GM19452 (cell line): ENCODE data around the gene DGKH.

ENCODE experiments used
- ATAC-seq: cut with Tn5 transposase; IDR thresholded peaks from one replicate; pipeline ENCODE4 v1.9.1; 2021; ENCODE audit not compliant: unreplicated experiment

Gene DGKH

GRCh38 chr13:42039946-42040729, 8.3 kb upstream of the DGKH start:
- ATAC-seq, result peak; percentile 62

GRCh38 chr13:42040730-42041010, 7.8 kb upstream of the DGKH start:
- ATAC-seq, result peak; percentile 18

- ATAC-seq, result peak; percentile 7
Observed at GRCh38 chr13:42041011-42041683, 7.3 kb upstream of the DGKH start.

GRCh38 chr13:42041684-42042035, 6.8 kb upstream of the DGKH start:
- ATAC-seq, result no peak

- no peak for ATAC-seq
Observed at GRCh38 chr13:42043676-42044075, 4.8 kb upstream of the DGKH start.

DNA sequence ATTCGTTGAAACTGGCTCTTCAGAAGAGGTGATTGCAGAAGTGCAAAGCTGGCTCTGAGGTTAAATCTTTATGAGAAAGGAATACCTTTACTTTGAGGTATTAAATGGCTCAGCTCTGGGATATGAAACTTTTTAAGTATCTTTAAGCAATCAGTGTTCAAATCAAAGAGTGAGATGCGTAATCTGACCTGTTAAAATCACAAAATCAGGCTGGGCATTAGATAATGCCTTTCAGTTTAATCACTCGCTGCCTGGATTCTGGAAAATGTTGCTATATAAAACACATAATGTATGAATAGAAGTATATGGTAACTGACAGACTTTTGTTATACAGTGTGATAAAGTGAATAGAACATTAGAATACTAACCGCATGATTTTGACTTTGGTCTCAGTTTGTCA, 2.0 kb upstream of the DGKH start:
- no peak for ATAC-seq

DNA sequence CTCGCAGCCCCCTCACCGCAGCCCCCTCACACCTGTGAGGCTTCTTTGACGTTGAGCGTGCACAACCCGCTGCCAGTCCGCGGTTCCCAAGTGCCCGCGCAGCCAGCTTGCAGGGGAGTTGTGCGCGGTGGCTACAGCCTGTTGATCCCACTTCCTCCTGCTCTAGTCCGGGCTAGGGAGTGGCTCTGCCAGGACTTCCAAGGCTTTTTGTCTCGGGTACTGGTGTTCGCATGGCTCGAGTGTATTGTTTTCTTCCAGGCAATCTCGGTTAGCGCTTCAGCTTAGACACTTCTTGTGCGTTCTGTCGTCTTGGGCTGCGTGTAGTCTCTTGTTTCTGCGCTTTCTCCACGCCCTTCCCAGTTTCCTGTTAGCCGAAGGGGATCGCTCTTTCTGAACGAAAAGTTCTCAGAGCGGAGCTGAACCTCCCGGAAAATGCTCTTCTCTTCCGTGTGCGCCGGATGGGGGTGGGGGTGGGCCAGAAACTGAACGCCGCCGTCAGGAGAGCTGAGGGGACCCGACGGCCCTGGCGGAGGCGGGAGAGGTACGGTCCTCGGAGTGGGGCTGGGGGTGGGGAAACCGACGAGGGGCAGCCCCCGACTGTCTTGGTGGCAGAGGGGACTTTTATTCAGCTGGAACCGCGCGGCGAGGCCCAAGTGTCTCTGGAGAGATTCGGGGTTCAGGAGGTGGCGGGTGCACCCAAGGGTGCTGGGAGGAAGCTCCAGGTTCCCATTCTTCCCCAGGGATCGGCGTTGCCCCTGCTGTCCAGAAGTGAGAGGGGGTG, 697 bp upstream of the DGKH start:
- ATAC-seq, result peak; percentile 15

DNA sequence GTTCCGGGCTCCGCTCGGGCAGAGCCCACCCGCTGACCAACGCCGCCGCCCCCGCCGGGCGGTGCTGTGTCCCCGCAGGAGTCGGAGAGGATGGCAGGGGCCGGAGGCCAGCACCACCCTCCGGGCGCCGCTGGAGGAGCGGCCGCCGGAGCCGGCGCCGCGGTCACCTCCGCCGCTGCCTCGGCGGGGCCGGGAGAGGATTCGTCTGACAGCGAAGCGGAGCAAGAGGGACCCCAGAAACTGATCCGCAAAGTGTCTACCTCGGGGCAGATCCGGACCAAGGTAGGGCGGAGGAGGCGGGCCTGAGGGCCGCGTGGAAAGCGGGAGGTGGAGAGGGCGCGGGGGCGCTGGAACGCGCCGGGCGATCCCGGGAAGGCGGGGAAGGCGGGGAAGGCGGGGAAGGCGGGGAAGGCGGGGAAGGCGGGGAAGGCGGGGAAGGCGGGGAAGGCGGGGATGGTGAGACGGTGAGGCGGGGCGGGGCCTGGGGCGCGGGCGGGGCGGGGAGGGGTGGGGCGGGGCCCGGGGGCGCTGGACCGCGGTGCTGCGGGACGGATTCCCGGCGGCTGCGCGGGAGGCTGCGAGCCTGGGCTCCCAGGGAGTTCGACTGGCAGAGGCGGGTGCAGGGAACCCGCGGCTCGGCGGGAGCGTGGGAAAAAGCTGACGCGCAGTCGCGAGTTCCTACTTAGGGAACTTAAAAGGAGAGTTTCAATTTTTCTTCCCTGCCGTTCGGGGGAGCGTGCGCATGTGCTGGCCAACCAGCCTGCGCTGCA, 421 bp downstream of the DGKH start:
- peak; percentile 43 for ATAC-seq

- peak; percentile 18 for ATAC-seq
Observed at GRCh38 chr13:42049454-42049813, 986 bp downstream of the DGKH start.

DNA sequence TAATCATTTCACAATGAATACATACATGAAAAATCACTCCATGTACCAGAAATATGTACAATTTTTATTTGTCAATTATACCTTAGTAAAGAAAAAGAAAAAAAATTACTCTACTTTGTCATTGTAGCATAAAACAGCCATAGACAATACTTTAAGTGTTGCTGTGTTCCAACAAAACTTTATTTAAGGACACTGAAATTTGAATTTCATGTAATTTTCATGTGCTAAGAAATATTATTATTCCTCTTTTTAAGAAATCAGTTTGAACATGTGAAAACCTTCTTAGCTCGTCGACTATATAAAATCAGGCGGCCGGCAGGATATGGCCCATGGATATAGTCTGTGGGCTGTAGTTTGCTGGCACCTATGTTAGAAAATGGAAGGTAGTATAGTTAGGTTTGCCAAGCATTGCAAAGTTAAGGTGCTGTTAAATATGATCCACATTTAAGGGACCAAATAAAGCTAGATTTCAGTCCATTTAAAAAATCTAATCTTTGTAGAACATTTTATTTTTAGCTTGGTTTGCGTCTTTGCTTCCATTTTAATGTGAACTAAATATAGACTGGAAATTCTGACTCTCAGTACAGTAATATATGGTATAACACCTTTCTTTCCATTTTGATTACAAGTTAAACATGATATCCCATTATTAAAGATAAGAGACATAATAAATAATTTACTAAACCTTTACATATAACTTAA, 6.5 kb downstream of the DGKH start:
- ATAC-seq, result no peak

DNA sequence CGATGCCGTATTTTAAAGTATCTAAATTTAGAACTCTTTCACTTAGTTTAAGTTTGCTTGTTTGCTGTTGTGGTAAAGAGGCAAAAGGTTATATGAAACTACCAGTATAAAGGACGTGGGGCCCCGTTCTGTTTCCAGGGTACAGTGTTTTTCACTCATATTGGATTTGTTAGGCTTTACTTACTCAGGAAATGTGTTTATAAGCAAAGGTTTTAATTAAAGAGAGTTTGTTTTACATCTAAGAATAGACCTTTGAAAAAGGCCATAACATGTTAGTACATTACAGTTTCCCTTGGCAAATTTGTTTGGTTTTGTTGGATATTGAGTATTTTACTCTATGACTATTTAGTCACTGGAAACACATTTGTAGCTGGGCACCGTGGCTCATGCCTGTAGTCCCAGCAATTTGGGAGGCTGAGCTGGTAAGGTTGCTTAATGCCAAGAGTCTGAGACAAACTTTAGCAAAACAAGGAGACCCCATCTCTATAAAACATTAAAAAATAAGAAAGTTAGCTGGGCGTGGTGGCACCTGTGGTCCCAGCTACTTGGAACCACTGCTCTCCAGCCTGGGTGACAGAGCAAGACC, 7.1 kb downstream of the DGKH start:
- no peak for ATAC-seq

- ATAC-seq, result no peak
Observed at GRCh38 chr13:42056146-42056545, 7.7 kb downstream of the DGKH start.

- ATAC-seq, result no peak
Observed at GRCh38 chr13:42056583-42056982, 8.1 kb downstream of the DGKH start.

DNA sequence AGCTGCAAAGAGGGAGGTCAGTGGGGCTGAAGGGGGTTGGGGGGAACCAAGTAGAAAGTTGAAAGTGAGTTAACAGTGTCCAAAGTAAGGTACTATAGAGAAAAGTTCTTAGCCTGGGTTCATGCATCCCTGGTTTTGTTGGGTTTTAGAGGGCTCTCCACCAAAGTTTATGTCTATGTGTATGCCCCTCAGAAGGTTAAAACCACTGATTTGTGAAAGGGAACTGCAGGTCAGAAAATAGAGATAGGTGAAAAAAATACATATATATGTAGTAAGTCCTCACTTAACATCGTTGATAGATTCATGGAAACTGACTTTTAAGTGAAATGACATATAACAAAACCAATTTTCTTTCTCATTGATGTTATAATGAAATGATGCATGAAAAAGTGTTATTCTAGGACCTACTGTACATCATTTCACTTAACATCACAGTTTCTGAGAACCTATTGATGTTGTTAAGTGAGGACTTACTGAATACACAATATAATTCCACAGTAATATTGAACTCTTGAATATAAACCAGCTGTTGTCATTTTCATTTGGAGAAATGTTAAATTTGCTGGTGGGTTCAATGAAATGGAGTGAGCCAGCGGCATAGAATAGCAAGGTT, 9.6 kb downstream of the DGKH start:
- no peak for ATAC-seq

DNA sequence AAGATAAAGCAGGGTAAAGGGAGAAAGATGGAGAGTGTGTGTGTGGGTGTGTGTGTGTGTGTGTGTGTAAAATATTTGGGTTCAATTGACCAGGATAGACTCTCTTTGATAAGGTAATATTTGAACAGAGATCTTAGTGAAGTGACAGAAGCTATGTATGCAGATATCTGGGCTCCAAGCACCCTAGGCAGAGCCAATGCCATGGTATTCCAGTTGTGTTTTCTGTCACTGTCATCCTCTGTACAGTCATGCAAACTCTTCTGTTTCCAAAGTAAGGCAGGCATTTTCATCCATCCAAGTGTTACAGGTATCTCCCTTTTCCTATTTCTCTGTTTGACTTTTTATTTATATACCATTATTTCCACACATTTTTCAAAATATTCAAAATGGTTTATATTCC, 13.5 kb downstream of the DGKH start:
- no peak for ATAC-seq

DNA sequence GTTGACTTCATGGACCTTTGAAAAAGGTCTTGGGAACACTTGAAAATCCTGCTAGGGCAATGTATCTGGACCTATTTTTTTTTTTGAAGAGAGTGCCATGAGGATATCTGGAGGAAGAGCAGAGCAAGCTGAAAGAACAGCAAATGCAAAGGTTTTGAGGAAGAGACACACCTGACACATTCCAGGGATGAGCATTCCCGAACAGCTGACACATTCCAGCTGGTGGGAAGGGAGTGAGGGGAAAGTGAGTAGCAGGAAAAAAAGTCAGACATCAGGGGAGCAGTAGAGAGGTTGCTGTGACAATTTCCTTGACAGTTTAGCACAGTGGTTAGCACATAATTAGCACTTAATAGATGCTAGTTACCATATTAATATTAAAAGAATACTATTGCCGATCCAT, 14.7 kb downstream of the DGKH start:
- no peak for ATAC-seq

DNA sequence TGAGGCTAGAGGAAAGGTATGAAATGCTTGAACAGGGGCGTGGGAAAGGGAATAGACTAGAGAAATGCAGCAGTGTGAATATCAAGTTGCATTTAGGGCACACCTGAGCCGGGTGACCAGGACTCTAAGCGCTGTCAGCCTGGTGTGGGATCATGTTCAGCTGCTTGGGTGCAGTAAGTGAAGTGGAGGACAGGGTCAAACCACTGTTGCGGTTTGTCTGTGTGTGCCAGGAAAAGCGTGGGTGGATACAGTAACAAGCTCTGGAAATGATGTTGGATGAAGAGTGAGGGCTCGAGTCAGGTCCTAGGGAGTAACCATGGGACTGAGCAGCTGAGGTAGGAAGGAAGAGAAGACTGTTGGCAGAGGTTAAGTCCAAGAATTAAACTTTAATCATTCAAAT, 15.8 kb downstream of the DGKH start:
- ATAC-seq, result no peak

GRCh38 chr13:42064966-42065365, 16.5 kb downstream of the DGKH start:
- ATAC-seq, result no peak

DNA sequence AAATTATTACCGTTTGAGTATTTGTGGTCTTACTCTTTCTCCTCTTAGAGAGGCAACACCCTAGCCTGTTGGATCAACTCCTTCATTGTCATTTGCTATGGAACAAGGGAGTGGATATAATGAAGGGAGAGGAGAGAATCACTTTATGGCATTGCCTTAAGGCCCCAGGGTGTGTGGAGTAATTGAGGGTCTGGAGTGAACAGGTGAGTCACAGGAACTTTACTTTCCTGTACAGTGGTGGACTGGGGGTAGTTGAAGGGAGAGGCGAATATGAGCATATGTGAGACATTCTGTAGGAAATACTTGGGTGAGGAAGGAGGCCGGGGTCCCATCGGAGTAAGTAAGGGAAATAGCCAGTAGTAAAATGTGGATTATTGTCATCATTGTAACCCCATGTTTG, 17.0 kb downstream of the DGKH start:
- ATAC-seq, result no peak

DNA sequence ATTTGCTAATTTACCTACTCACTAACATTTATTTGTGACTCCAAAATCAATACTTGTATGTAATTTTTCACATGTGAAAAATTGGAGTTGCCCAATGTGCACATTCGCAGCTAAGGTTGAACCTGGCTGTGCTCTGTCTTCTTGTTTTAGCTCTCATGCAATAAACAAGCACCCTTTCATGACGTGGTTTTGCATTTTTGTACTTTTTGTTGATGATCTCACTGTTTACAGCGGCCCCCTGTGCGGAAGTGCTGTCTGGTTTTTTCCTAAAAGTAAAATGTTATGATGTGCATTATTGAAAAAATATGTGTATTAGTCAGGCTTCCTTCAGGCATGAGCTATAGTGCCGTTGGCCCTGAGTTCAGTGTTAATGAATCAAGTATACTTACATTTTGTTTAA, 18.1 kb downstream of the DGKH start:
- ATAC-seq, result no peak
